IMR-90 (cell line): ENCODE results near the gene TBC1D24.
"Not testable (repeated sequence)": the region's sequence is repeated elsewhere in the genome, so short reads cannot be mapped to it uniquely, and the experiment has no call there.

Source experiments
- CTCF ChIP-seq: conservative IDR thresholded peaks from 2 replicates; pipeline ENCODE4 v1.5.1; 2012; ENCODE audit warnings: mild to moderate bottlenecking, low read depth, low read length, improper control_type of control experiment
- ELK1 ChIP-seq: fragments of 150-350 bp; IDR thresholded peaks from 2 replicates; pipeline ENCODE4 v1.6.1; 2016; ENCODE audit warnings: low read depth, mild to moderate bottlenecking, low read length, moderate library complexity, borderline replicate concordance
- MAZ ChIP-seq: IDR thresholded peaks from 2 replicates; pipeline ENCODE4 v1.6.1; 2012; ENCODE audit warnings: low read depth, mild to moderate bottlenecking, low read length, improper control_type of control experiment, moderate library complexity, borderline replicate concordance
- MXI1 ChIP-seq: IDR thresholded peaks from 2 replicates; pipeline ENCODE4 v1.6.1; 2012; ENCODE audit warnings: low read depth, mild to moderate bottlenecking, low read length, moderate library complexity, borderline replicate concordance
- POLR2A ChIP-seq: IDR thresholded peaks from 2 replicates; pipeline ENCODE4 v1.6.1; 2012; ENCODE audit warnings: mild to moderate bottlenecking, low read depth, low read length
- RAD21 ChIP-seq: IDR thresholded peaks from 2 replicates; pipeline ENCODE4 v1.6.1; 2012; ENCODE audit warnings: low read length, improper control_type of control experiment
- USF2 ChIP-seq: fragments of 150-350 bp; IDR thresholded peaks from 2 replicates; pipeline ENCODE4 v1.6.1; 2017; ENCODE audit warnings: mild to moderate bottlenecking, antibody characterized with exemption, low read length, low read depth

GRCh38 chr16:2543771-2544170 is 68.8 kb downstream of the TBC1D24 start:
- TF ChIP-seq CTCF, RAD21, ELK1, MAZ, POLR2A, USF2, MXI1: not testable (repeated sequence)
